B cell (primary cell): ENCODE results near the gene TEKT2. TPM values are rescaled to one million over a fixed set of nuclear protein-coding genes. Genes with fewer than 3 reads are reported as not detected.

ENCODE experiments used
- ATAC-seq: fragments of 200-7000 bp; cut with Tn5 transposase; one replicate; pipeline ENCODE4 v1.10.0; 2021; ENCODE audit warnings: low read depth, mild to moderate bottlenecking, moderate number of reproducible peaks, moderate library complexity
- CTCF ChIA-PET: fragments of 350-600 bp; sonication (Branson Sonifier 250); formaldehyde crosslinking; loops from one replicate; lab custom pipeline; 2021; ENCODE audit warnings: antibody characterized with exemption, inconsistent platforms; lab: Charles Lee
- POLR2A ChIA-PET: fragments of 350-600 bp; sonication (Branson Sonifier 250); formaldehyde crosslinking; loops from one replicate; lab custom pipeline; 2021; ENCODE audit warnings: antibody characterized with exemption; lab: Charles Lee
- DNase-seq: peaks from one replicate; pipeline ENCODE4 v3.0.0; 2013
- H2AFZ ChIP-seq: 2 replicates; pipeline ENCODE4 v1.6.1; 2012; ENCODE audit warnings: mild to moderate bottlenecking, low read depth, low read length; ENCODE audit not compliant: insufficient read depth, poor library complexity, severe bottlenecking
- H3K27ac ChIP-seq, 2 donors: 1 replicate in 1 of 2; 2 replicates in 1 of 2; pipeline ENCODE4 v1.5.1; 2012 to 2013; ENCODE audit warnings: low read length in 2 of 2, mild to moderate bottlenecking in 2 of 2, moderate library complexity in 1 of 2
- H3K27me3 ChIP-seq, 4 experiments: fragments of 200-600 bp in 1 of 4; sonication (generic) in 1 of 4; replicated peaks in 1 of 4; 1 replicate in 2 of 4; 2 replicates in 2 of 4; pipeline versions ENCODE4 v1.6.1 to v1.7.0; 2013 to 2016; ENCODE audit warnings: low read length in 3 of 4, mild to moderate bottlenecking in 2 of 4, mixed read lengths in 1 of 4, moderate library complexity in 1 of 4; ENCODE audit not compliant: insufficient read depth in 4 of 4, control insufficient read depth in 3 of 4; ENCODE audit errors: control extremely low read depth in 1 of 4
- H3K36me3 ChIP-seq, 2 experiments: replicated peaks in 1 of 2; 1 replicate in 1 of 2; 2 replicates in 1 of 2; pipeline versions ENCODE4 v1.6.1 to v1.7.1; 2013; ENCODE audit warnings: low read length in 1 of 2; ENCODE audit not compliant: insufficient read depth in 2 of 2, control insufficient read depth in 1 of 2; ENCODE audit errors: control extremely low read depth in 1 of 2, extremely low read depth in 1 of 2
- H3K4me1 ChIP-seq, 2 donors: fragments of 200-600 bp in 1 of 2; sonication (generic) in 1 of 2; 1 replicate in 1 of 2; 2 replicates in 1 of 2; pipeline versions ENCODE4 v1.5.1 to v1.6.1; 2013 to 2017; ENCODE audit warnings: low read length in 2 of 2; ENCODE audit not compliant: control insufficient read depth in 2 of 2, insufficient read depth in 2 of 2
- H3K4me2 ChIP-seq: replicated peaks from 2 replicates; pipeline ENCODE3; 2012; ENCODE audit warnings: mild to moderate bottlenecking, low read depth, low read length; ENCODE audit not compliant: poor library complexity, severe bottlenecking
- H3K4me3 ChIP-seq, 5 experiments: fragments of 200-600 bp in 1 of 5; sonication (generic) in 1 of 5; 1 replicate in 3 of 5; 2 replicates in 2 of 5; pipeline versions ENCODE4 v1.5.1 to v1.7.0; 2011 to 2016; ENCODE audit warnings: low read length in 4 of 5, mild to moderate bottlenecking in 4 of 5, low read depth in 2 of 5, control low read depth in 1 of 5, moderate library complexity in 1 of 5; ENCODE audit not compliant: insufficient read depth in 1 of 5; ENCODE audit errors: control extremely low read depth in 1 of 5, extremely low read depth in 1 of 5
- H3K79me2 ChIP-seq: fragments of 200-600 bp; sonication (generic); one replicate; pipeline ENCODE4 v1.6.0; 2016; ENCODE audit warnings: low read length; ENCODE audit not compliant: control insufficient read depth, insufficient read depth
- H3K9ac ChIP-seq: fragments of 200-600 bp; sonication (generic); 2 replicates; pipeline ENCODE4 v1.6.1; 2017; ENCODE audit warnings: mild to moderate bottlenecking, low read length, moderate library complexity
- H3K9me3 ChIP-seq, 3 donors: one replicate each; pipeline versions ENCODE4 v1.6.1 to v1.7.1; 2013; ENCODE audit warnings: low read length in 2 of 3; ENCODE audit not compliant: control insufficient read depth in 2 of 3, insufficient read depth in 1 of 3; ENCODE audit errors: control extremely low read depth in 1 of 3
- H4K20me1 ChIP-seq: 2 replicates; pipeline ENCODE4 v1.6.0; 2012; ENCODE audit warnings: mild to moderate bottlenecking, low read length; ENCODE audit not compliant: insufficient read depth, control insufficient read depth, poor library complexity, severe bottlenecking
- H3K27ac Mint-ChIP-seq: one replicate; pipeline ENCODE4 v1.8.0; 2021; ENCODE audit warnings: mixed read lengths
- H3K27me3 Mint-ChIP-seq: one replicate; pipeline ENCODE4 v1.8.0; 2021; ENCODE audit warnings: mixed read lengths
- H3K4me1 Mint-ChIP-seq: one replicate; pipeline ENCODE4 v1.8.0; 2021; ENCODE audit warnings: mixed read lengths
- H3K4me3 Mint-ChIP-seq: one replicate; pipeline ENCODE4 v1.8.0; 2021; ENCODE audit warnings: mixed read lengths
- H3K9me3 Mint-ChIP-seq: one replicate; pipeline ENCODE4 v1.8.0; 2022; ENCODE audit warnings: mixed read lengths; ENCODE audit not compliant: insufficient read depth
- CTCF ChIP-seq: fragments of 200-600 bp; IDR thresholded peaks from one replicate; pipeline ENCODE4 v1.8.0; 2022; ENCODE audit warnings: antibody characterized with exemption, mild to moderate bottlenecking
- EZH2 ChIP-seq: IDR thresholded peaks from 2 replicates; pipeline ENCODE4 v1.6.1; 2012; ENCODE audit warnings: borderline replicate concordance, low read depth, mild to moderate bottlenecking, moderate library complexity, low read length; ENCODE audit not compliant: insufficient read depth, poor library complexity, severe bottlenecking
- WGBS: methylation state at CpG from one replicate; pipeline ENCODE4 v1.1.5; 2013; ENCODE audit warnings: missing lambda C conversion rate; ENCODE audit not compliant: insufficient coverage; 5-methylcytosine and 5-hydroxymethylcytosine counted together
- intact Hi-C: fragments of 100-400 bp; cut with micrococcal nuclease; formaldehyde crosslinking; loops from one replicate; pipeline ENCODE4 v1.10.0; 2022
- polyA plus RNA-seq: library from polyadenylated mRNA; depleted of rRNA; stranded (reverse); fragments of >200 nt; gene quantifications from 2 replicates; pipeline ENCODE4 v1.2.3, GENCODE V29; 2012
- total RNA-seq, 2 donors: library from RNA; stranded (reverse); fragments of 120-200 nt in 1 of 2; gene quantifications; 1 replicate in 1 of 2; 2 replicates in 1 of 2; pipeline versions ENCODE4 v1.2.3 to v1.2.4, GENCODE V29; 2013 to 2022

Gene TEKT2
- total and polyA plus RNA-seq, 2 donors (not counting 1 experiment from before 2014, with no cell fraction given) = not detected

GRCh38 chr1:36091698-36092097 lies 7.8 kb downstream of the TEKT2 start:
- no peak overlapping the region for H3K4me3 Mint-ChIP-seq

More at GRCh38 chr1:36091698-36092097, 7.8 kb downstream of the TEKT2 start:
- 97% methylated on average over 12 of the region's 13 CpGs for WGBS
- DNase-seq (no peak), ATAC-seq (no peak)
- TF ChIP-seq EZH2 (no peak), CTCF (no peak)
- Histone ChIP-seq H3K79me2 (peaks cover 45% of the 10 kb centered on the region), H2AFZ (no peak overlapping the region), H3K4me1 (peaks cover 13 to 19% of the 10 kb centered on the region in 2 donors), H3K9ac (no peak overlapping the region), H3K36me3 (peaks cover 0 to 51% of the 10 kb centered on the region in 2 experiments), H3K27me3 (no peaks in the 10 kb centered on the region), H3K27ac (no peak overlapping the region), H3K4me2 (no peak overlapping the region), H3K9me3 (no peaks in the 10 kb centered on the region), H4K20me1 (no peaks in the 10 kb centered on the region), H3K4me3 (no peak overlapping the region)
- intact Hi-C loops = no loop called here
- ChIA-PET POLR2A (interaction anchor here (0.9 kb wide), 1 partner anchor 17 kb away, joined by 3 read pairs; no protein-coding TSS in a partner anchor), CTCF (no interaction called here)
- Mint-ChIP-seq H3K27ac (no peak overlapping the region), H3K27me3 (no peaks in the 10 kb centered on the region), H3K4me1 (peaks cover 19% of the 10 kb centered on the region), H3K9me3 (no peaks in the 10 kb centered on the region)
